NCI-H2171 (cell line): ENCODE measurements around the gene MAGEB16.

Experiments
- DNase-seq: peaks from one replicate; lab custom pipeline; 2025; lab: John Stamatoyannopoulos, UW

Gene MAGEB16

GRCh38 chrX:35798042-35798441 lies at the start of gene MAGEB16:
TSS of gene MAGEB16 (plus strand) at chrX:35798342. CDS start at chrX:35802197, 3,855 bp downstream.
- no peak for DNase-seq

- no peak for DNase-seq
Measured at GRCh38 chrX:35773958-35774564, 24.1 kb upstream of the MAGEB16 start.

- no peak for DNase-seq
Measured at GRCh38 chrX:35785075-35785474, 13.1 kb upstream of the MAGEB16 start.

- DNase-seq, result no peak
Measured at GRCh38 chrX:35786271-35786670, 11.9 kb upstream of the MAGEB16 start.

- DNase-seq, result no peak
Measured at GRCh38 chrX:35787867-35788266, 10.3 kb upstream of the MAGEB16 start.

- DNase-seq, result no peak
Measured at GRCh38 chrX:35800474-35800873, 2.3 kb downstream of the MAGEB16 start.

GRCh38 chrX:35809781-35810180 lies 11.6 kb downstream of the MAGEB16 start:
- DNase-seq, result no peak

- DNase-seq, result no peak
Measured at GRCh38 chrX:35819241-35819640, 21.1 kb downstream of the MAGEB16 start.

GRCh38 chrX:35826503-35826902 lies 28.4 kb downstream of the MAGEB16 start:
- DNase-seq, result no peak

- no peak for DNase-seq
Measured at GRCh38 chrX:35829501-35829900, 31.4 kb downstream of the MAGEB16 start.

GRCh38 chrX:35841872-35842271 lies 43.7 kb downstream of the MAGEB16 start:
- DNase-seq, result no peak

GRCh38 chrX:35842674-35843073 lies 44.5 kb downstream of the MAGEB16 start:
- DNase-seq, result no peak

- no peak for DNase-seq
Measured at GRCh38 chrX:35847736-35848135, 49.6 kb downstream of the MAGEB16 start.
